Activated naive CD8-positive, alpha-beta T cell treated with anti-CD3 and anti-CD28 coated beads for 36 hours (primary cell): Measurements from ENCODE around the gene EFNB1. TPM values are rescaled to one million over a fixed set of nuclear protein-coding genes. Genes with fewer than 3 reads are reported as not detected.
A peak's percentile ranks its signal among the peaks of the same experiment; 100 is the strongest.
"Not testable (repeated sequence)": the region's sequence is repeated elsewhere in the genome, so short reads cannot be mapped to it uniquely, and the experiment has no call there.

ENCODE experiments used
- DNase-seq: peaks from one replicate; pipeline ENCODE4 v3.0.0; 2021
- H3K27ac Mint-ChIP-seq: one replicate; pipeline ENCODE4 v1.8.0; 2022; ENCODE audit warnings: mild to moderate bottlenecking, moderate library complexity, mixed read lengths
- H3K27me3 Mint-ChIP-seq: one replicate; pipeline ENCODE4 v1.8.0; 2022; ENCODE audit warnings: mild to moderate bottlenecking, mixed read lengths
- H3K36me3 Mint-ChIP-seq: one replicate; pipeline ENCODE4 v1.8.0; 2021; ENCODE audit warnings: mild to moderate bottlenecking, mixed read lengths
- H3K4me1 Mint-ChIP-seq: one replicate; pipeline ENCODE4 v1.8.0; 2021; ENCODE audit warnings: mixed read lengths
- H3K4me3 Mint-ChIP-seq: one replicate; pipeline ENCODE4 v1.8.0; 2022; ENCODE audit warnings: mild to moderate bottlenecking, moderate library complexity, mixed read lengths
- H3K9me3 Mint-ChIP-seq: one replicate; pipeline ENCODE4 v1.8.0; 2022; ENCODE audit warnings: mixed read lengths
- total RNA-seq, 2 experiments: library from RNA; stranded (reverse); gene quantifications; one replicate each; pipeline ENCODE4 v1.2.3, GENCODE V29; 2021

EFNB1 gene
- total RNA-seq = 1 to 10 TPM; 4.3 to 4.5 TPM

GRCh38 chrX:68828740-68829581 lies at the start of gene EFNB1:
TSS of gene EFNB1 (plus strand) at chrX:68829021. CDS start at chrX:68829777, 756 bp downstream.
- no peaks in the 10 kb centered on the region for H3K9me3 Mint-ChIP-seq
- H3K27ac Mint-ChIP-seq = peak within 1 kb of the TSS; percentile 56
- peak within 1 kb of the TSS; percentile 77 for H3K4me3 Mint-ChIP-seq
- DNase-seq = peak; percentile 84
- H3K36me3 Mint-ChIP-seq = no peaks in the 10 kb centered on the region
- H3K27me3 Mint-ChIP-seq = no peaks in the 10 kb centered on the region
- peaks cover 17% of the 10 kb centered on the region for H3K4me1 Mint-ChIP-seq

- H3K27ac Mint-ChIP-seq, DNase-seq: not testable (repeated sequence)
Observed at GRCh38 chrX:68781295-68781694, 47.5 kb upstream of the EFNB1 start.

GRCh38 chrX:68784816-68785215 lies 44.0 kb upstream of the EFNB1 start:
- Mint-ChIP-seq H3K4me1 (no peaks in the 10 kb centered on the region), H3K27me3 (peaks cover 3% of the 10 kb centered on the region), H3K4me3 (no peak overlapping the region), H3K9me3 (no peaks in the 10 kb centered on the region), H3K36me3 (no peaks in the 10 kb centered on the region), H3K27ac (no peak overlapping the region)
- DNase-seq = no peak

More at GRCh38 chrX:68781295-68781694, 47.5 kb upstream of the EFNB1 start:
- H3K4me1 Mint-ChIP-seq, H3K9me3 Mint-ChIP-seq, H3K4me3 Mint-ChIP-seq, H3K36me3 Mint-ChIP-seq, H3K27me3 Mint-ChIP-seq: not testable (repeated sequence)

- DNase-seq, H3K27me3 Mint-ChIP-seq, H3K9me3 Mint-ChIP-seq, H3K4me3 Mint-ChIP-seq, H3K27ac Mint-ChIP-seq, H3K36me3 Mint-ChIP-seq, H3K4me1 Mint-ChIP-seq: not testable (repeated sequence)
Observed at GRCh38 chrX:68786581-68786980, 42.2 kb upstream of the EFNB1 start.

GRCh38 chrX:68789966-68790365 lies 38.9 kb upstream of the EFNB1 start:
- Mint-ChIP-seq H3K4me3 (no peak overlapping the region), H3K27me3 (peaks cover 3% of the 10 kb centered on the region), H3K27ac (no peak overlapping the region), H3K36me3 (no peaks in the 10 kb centered on the region), H3K9me3 (no peaks in the 10 kb centered on the region), H3K4me1 (no peaks in the 10 kb centered on the region)
- DNase-seq = no peak

GRCh38 chrX:68792083-68792482 lies 36.7 kb upstream of the EFNB1 start:
- Mint-ChIP-seq H3K36me3 (no peaks in the 10 kb centered on the region), H3K27me3 (peaks cover 8% of the 10 kb centered on the region), H3K4me3 (no peak overlapping the region), H3K27ac (no peak overlapping the region), H3K9me3 (no peaks in the 10 kb centered on the region), H3K4me1 (no peaks in the 10 kb centered on the region)
- no peak for DNase-seq

GRCh38 chrX:68794461-68794860 lies 34.4 kb upstream of the EFNB1 start:
- Mint-ChIP-seq H3K27ac (no peak overlapping the region), H3K36me3 (no peaks in the 10 kb centered on the region), H3K27me3 (peaks cover 5% of the 10 kb centered on the region), H3K4me1 (no peaks in the 10 kb centered on the region), H3K4me3 (no peak overlapping the region), H3K9me3 (peaks cover 3% of the 10 kb centered on the region)
- no peak for DNase-seq

GRCh38 chrX:68795741-68796140 lies 33.1 kb upstream of the EFNB1 start:
- no peak for DNase-seq
- Mint-ChIP-seq H3K27me3 (peaks cover 5% of the 10 kb centered on the region), H3K36me3 (no peaks in the 10 kb centered on the region), H3K4me1 (no peaks in the 10 kb centered on the region), H3K27ac (no peak overlapping the region), H3K4me3 (no peak overlapping the region), H3K9me3 (peaks cover 3% of the 10 kb centered on the region)

- H3K4me3 Mint-ChIP-seq, H3K27ac Mint-ChIP-seq, H3K4me1 Mint-ChIP-seq, H3K36me3 Mint-ChIP-seq, DNase-seq, H3K27me3 Mint-ChIP-seq, H3K9me3 Mint-ChIP-seq: not testable (repeated sequence)
Observed at GRCh38 chrX:68798400-68798799, 30.4 kb upstream of the EFNB1 start.

- H3K36me3 Mint-ChIP-seq = no peaks in the 10 kb centered on the region
- no peak overlapping the region for H3K4me3 Mint-ChIP-seq
- H3K4me1 Mint-ChIP-seq = no peaks in the 10 kb centered on the region
- DNase-seq = no peak
- peaks cover 5% of the 10 kb centered on the region for H3K27me3 Mint-ChIP-seq
- no peak overlapping the region for H3K27ac Mint-ChIP-seq
- peaks cover 3% of the 10 kb centered on the region for H3K9me3 Mint-ChIP-seq
Observed at GRCh38 chrX:68801737-68802290, 27.0 kb upstream of the EFNB1 start.

GRCh38 chrX:68807818-68808217 lies 21.0 kb upstream of the EFNB1 start:
- Mint-ChIP-seq H3K27me3 (peaks cover 17% of the 10 kb centered on the region), H3K4me1 (no peaks in the 10 kb centered on the region), H3K9me3 (no peaks in the 10 kb centered on the region), H3K27ac (no peak overlapping the region), H3K4me3 (no peak overlapping the region), H3K36me3 (no peaks in the 10 kb centered on the region)
- no peak for DNase-seq

GRCh38 chrX:68808686-68809357 lies 20.0 kb upstream of the EFNB1 start:
- Mint-ChIP-seq H3K36me3 (no peaks in the 10 kb centered on the region), H3K4me1 (no peaks in the 10 kb centered on the region), H3K27ac (no peak overlapping the region), H3K4me3 (no peak overlapping the region), H3K27me3 (peaks cover 18% of the 10 kb centered on the region), H3K9me3 (no peaks in the 10 kb centered on the region)
- DNase-seq = no peak

- Mint-ChIP-seq H3K4me3 (no peak overlapping the region), H3K9me3 (no peaks in the 10 kb centered on the region), H3K27ac (no peak overlapping the region), H3K27me3 (no peaks in the 10 kb centered on the region), H3K36me3 (no peaks in the 10 kb centered on the region), H3K4me1 (peaks cover 2% of the 10 kb centered on the region)
- DNase-seq = no peak
Observed at GRCh38 chrX:68820476-68821110, 8.2 kb upstream of the EFNB1 start.

- Mint-ChIP-seq H3K27me3 (no peaks in the 10 kb centered on the region), H3K4me3 (no peak overlapping the region), H3K27ac (no peak overlapping the region)
Observed at GRCh38 chrX:68821616-68822015, 7.2 kb upstream of the EFNB1 start.

More at GRCh38 chrX:68821616-68822015, 7.2 kb upstream of the EFNB1 start:
- Mint-ChIP-seq H3K4me1 (peaks cover 2% of the 10 kb centered on the region), H3K36me3 (no peaks in the 10 kb centered on the region), H3K9me3 (no peaks in the 10 kb centered on the region)
- no peak for DNase-seq
